WERI-Rb-1 (cell line): ENCODE results near the gene PTPRG.
A peak's percentile ranks its signal among the peaks of the same experiment; 100 is the strongest.

Experiments
- DNase-seq: peaks from one replicate; pipeline ENCODE4 v3.0.0-alpha.2; 2020
- H3K27ac ChIP-seq: fragments of 250-450 bp; sonication (Bioruptor Pico); 2 replicates; pipeline ENCODE4 v1.5.1; 2020; ENCODE audit warnings: mild to moderate bottlenecking, moderate library complexity
- H3K27me3 ChIP-seq: fragments of 250-450 bp; sonication (Bioruptor Pico); 2 replicates; pipeline ENCODE4 v1.5.1; 2021; ENCODE audit warnings: mild to moderate bottlenecking, low read depth, moderate library complexity; ENCODE audit not compliant: insufficient read depth, severe bottlenecking
- H3K36me3 ChIP-seq: fragments of 250-450 bp; sonication (Bioruptor Pico); 2 replicates; pipeline ENCODE4 v1.5.1; 2020; ENCODE audit warnings: mild to moderate bottlenecking, moderate library complexity
- H3K4me3 ChIP-seq: 2 replicates; pipeline ENCODE4 v1.5.1; 2011; ENCODE audit warnings: low read depth, mild to moderate bottlenecking, control low read depth, low read length
- H3K9me3 ChIP-seq: fragments of 250-450 bp; sonication (Bioruptor Pico); 2 replicates; pipeline ENCODE4 v1.5.1; 2021; ENCODE audit warnings: mild to moderate bottlenecking, moderate library complexity; ENCODE audit not compliant: severe bottlenecking
- TF ChIP-seq, protein P1 (sequence below): IDR thresholded peaks from 2 replicates; pipeline ENCODE4 v1.5.1; 2011; ENCODE audit warnings: low read depth, mild to moderate bottlenecking, control low read depth, inconsistent platforms, low read length

The PTPRG gene

DNA sequence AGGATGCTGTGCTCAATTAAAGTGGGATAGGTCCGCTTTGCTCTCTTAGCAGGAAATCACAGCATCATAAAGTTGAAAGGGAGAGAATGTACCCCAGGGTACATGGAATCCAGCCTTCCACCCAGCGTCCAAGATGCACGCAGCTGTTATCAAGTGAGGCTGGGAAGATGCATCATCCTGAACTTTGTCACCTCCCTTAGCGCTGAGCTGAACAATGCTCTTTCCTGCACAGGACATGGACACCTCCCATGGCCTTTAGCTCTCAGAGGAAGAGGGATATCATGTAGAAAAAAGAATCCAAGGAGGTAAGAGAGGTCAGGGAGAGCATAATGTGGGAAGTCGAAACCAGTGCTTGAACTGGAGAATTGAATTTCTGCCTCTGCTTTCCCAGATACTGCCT lies 619.1 kb downstream of the PTPRG start:
- no peak for DNase-seq
- Histone ChIP-seq H3K36me3 (peaks cover 7% of the 10 kb centered on the region; the same call in 1 of the 2 replicates), H3K27ac (no peak overlapping the region), H3K9me3 (no peaks in the 10 kb centered on the region), H3K4me3 (no peak overlapping the region), H3K27me3 (no peaks in the 10 kb centered on the region)
- TF ChIP-seq, protein P1, sequence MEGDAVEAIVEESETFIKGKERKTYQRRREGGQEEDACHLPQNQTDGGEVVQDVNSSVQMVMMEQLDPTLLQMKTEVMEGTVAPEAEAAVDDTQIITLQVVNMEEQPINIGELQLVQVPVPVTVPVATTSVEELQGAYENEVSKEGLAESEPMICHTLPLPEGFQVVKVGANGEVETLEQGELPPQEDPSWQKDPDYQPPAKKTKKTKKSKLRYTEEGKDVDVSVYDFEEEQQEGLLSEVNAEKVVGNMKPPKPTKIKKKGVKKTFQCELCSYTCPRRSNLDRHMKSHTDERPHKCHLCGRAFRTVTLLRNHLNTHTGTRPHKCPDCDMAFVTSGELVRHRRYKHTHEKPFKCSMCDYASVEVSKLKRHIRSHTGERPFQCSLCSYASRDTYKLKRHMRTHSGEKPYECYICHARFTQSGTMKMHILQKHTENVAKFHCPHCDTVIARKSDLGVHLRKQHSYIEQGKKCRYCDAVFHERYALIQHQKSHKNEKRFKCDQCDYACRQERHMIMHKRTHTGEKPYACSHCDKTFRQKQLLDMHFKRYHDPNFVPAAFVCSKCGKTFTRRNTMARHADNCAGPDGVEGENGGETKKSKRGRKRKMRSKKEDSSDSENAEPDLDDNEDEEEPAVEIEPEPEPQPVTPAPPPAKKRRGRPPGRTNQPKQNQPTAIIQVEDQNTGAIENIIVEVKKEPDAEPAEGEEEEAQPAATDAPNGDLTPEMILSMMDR = no peak

DNA sequence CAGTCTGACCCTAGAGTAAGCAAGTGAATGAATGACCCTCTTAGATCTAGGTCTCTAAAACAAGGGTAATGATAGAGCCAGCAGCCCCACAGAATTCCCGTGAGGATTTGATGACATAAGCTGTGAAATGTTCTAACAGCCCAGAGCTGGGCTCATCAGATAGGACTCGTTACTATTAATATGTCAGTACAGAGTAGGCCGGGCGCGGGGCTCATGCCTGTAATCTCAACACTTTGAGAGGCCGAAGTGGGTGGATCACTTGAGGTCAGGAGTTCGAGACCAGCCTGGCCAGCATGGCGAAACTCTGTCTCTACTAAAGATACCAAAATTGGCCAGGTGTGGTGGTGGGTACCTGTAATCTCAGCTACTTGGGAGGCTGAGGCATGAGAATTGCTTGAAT lies 621.7 kb downstream of the PTPRG start:
- Histone ChIP-seq H3K27ac (no peak overlapping the region), H3K36me3 (peaks cover 18% of the 10 kb centered on the region; the same call in 1 of the 2 replicates), H3K9me3 (no peaks in the 10 kb centered on the region), H3K4me3 (no peak overlapping the region), H3K27me3 (no peaks in the 10 kb centered on the region)
- TF ChIP-seq, protein P1 = no peak
- no peak for DNase-seq

DNA sequence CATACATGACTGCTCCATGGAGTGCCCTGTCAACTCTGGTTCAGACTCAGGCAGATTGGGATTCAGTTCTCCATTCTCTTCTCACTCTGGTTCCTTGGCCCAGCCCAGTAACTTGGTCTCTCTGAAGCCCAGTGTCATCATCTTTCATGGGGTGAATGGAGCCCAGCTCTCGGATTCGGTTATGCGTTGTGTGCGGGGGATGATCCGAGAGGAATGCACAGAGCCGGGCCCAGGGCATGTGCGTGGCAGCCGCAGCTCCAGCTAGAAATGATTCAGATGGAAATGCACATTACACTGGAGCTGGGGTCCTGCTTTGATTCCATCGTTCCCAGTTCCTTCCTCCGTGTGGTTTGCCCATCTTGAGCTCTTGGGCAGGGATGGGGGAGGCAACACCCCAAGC lies 622.6 kb downstream of the PTPRG start:
- Histone ChIP-seq H3K4me3 (no peak overlapping the region), H3K27ac (no peak overlapping the region), H3K9me3 (no peaks in the 10 kb centered on the region), H3K27me3 (no peaks in the 10 kb centered on the region), H3K36me3 (peaks cover 18% of the 10 kb centered on the region; the same call in 1 of the 2 replicates)
- TF ChIP-seq, protein P1 = no peak
- no peak for DNase-seq

DNA sequence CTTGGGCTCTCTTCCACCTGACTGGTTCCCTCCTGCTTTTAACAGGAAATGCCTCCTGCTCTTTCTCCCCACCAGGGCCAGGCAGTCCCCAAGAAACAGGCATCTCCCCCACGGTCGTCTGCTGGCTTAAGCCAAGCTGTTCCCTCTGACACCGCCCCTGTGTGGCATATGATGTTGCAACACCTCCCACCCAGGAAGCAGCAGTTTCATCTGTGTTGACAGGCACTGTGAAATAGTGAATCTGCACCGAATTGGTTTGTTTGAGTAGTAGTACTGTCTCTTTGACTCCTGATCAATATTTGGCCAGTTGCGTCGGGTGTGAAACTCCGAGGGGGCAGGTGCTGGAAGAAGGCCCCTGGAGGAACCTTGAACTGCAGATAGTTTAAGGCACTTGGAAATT lies 623.2 kb downstream of the PTPRG start:
- Histone ChIP-seq H3K4me3 (no peak overlapping the region), H3K36me3 (peaks cover 18% of the 10 kb centered on the region; the same call in 1 of the 2 replicates), H3K9me3 (no peaks in the 10 kb centered on the region), H3K27ac (no peak overlapping the region), H3K27me3 (no peaks in the 10 kb centered on the region)
- TF ChIP-seq, protein P1 = no peak
- no peak for DNase-seq

DNA sequence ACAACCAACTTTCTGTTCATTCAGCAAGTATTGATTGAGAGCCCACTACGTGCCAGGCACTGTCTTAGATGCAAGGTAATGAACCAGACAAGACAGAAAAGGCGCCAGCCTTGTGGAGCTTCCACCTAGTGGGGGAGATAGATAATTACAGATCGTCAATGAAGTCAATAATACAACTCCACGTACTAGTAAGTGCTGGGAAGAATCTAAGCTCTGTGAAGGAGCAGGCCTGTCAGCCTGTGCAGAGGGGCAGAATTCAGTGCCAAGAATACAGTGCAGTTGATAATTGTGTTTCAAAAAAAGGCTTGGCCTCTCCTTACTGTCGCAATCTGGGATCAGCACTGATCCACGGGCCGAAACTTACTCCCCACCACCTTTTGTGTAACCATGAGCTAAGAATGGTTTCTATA lies 625.7 kb downstream of the PTPRG start:
- DNase-seq = no peak
- no peaks in the 10 kb centered on the region for H3K9me3 ChIP-seq
- TF ChIP-seq, protein P1 = peak; percentile 38; the same call in 1 of the 2 replicates
- no peaks in the 10 kb centered on the region for H3K27me3 ChIP-seq
- H3K4me3 ChIP-seq = no peak overlapping the region
- H3K27ac ChIP-seq = no peak overlapping the region
- peaks cover 24% of the 10 kb centered on the region for H3K36me3 ChIP-seq

DNA sequence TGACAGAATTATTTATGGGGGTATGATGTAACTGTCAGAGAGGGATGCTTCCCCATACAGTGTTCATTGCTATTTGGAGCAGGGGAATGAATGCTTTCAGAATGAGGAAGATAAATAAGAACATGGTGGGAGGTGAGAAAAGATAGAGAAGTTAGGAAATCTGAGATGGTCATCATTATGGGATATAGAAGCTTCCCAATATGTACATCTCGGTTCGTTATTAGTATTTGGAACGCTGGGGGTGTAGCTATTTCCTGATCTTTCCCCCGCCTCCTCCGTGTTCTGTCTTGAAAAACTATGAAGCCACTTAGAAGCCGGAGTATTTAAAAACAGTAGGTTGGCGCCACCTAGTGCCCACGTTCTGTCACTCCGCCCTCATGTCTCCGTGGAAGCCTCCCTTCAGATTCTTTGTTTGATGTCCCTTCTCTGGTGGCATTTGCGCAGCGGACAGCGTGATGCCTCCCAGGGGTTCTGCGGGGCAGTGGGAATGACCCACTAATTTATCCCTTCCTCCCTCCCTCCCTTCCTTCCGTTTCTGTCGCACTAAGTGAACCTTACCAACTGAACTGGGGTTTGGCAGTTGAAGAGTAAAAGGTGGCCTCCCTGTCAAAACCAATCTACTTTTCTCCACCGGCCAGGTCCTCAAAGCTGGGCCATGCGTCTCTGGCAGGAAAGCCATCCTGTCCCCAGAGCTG lies 627.5 kb downstream of the PTPRG start:
- peak; percentile 64 for DNase-seq
- Histone ChIP-seq H3K27me3 (no peaks in the 10 kb centered on the region), H3K27ac (no peak overlapping the region), H3K36me3 (peaks cover 31% of the 10 kb centered on the region), H3K4me3 (no peak overlapping the region), H3K9me3 (no peaks in the 10 kb centered on the region)
- TF ChIP-seq, protein P1 = peak; percentile 71
